ENCODE results near the gene GABRP. TPM values are rescaled to one million over a fixed set of nuclear protein-coding genes. Genes with fewer than 3 reads are reported as not detected.

GABRP gene
- total RNA-seq, 2 donors from 2014 or later = 1.1 to 1.9 TPM

- peak; percentile 83 for DNase-seq
- no peaks in the 10 kb centered on the region for H3K36me3 ChIP-seq (ENCODE audit: control insufficient read depth, insufficient read depth, low read length)
- H3K4me3 Mint-ChIP-seq = peak overlapping the region; percentile 23
- no peaks in the 10 kb centered on the region for H3K9me3 Mint-ChIP-seq
- H3K4me1 ChIP-seq (ENCODE audit: control insufficient read depth, insufficient read depth, low read length) = peaks cover 5% of the 10 kb centered on the region
- H3K27ac ChIP-seq (ENCODE audit: low read depth, low read length) = no peak overlapping the region
- H3K36me3 Mint-ChIP-seq (ENCODE audit: low read depth) = no peaks in the 10 kb centered on the region
- peaks cover 28% of the 10 kb centered on the region for H3K4me1 Mint-ChIP-seq
- peak; percentile 44 for TF ChIP-seq CTCF (conservative IDR thresholded peaks at IDR 0.05)
- peaks cover 83% of the 10 kb centered on the region for H3K27me3 Mint-ChIP-seq (ENCODE audit: insufficient read depth)
- peak overlapping the region; percentile 81 for H3K27ac Mint-ChIP-seq
- 81 to 84% methylated on average over 7 to 12 of the region's 12 CpGs for WGBS, 2 experiments (ENCODE audit: insufficient coverage in 1 of 2, insufficient read length in 1 of 2)
- no peak overlapping the region for H3K9ac ChIP-seq (ENCODE audit: extremely low read depth, low read length, poor library complexity, severe bottlenecking)
- H3K4me3 ChIP-seq (ENCODE audit: low read length) = no peak overlapping the region
- no peaks in the 10 kb centered on the region for H3K9me3 ChIP-seq (ENCODE audit: control insufficient read depth, low read length)
- peaks cover 21% of the 10 kb centered on the region for H3K27me3 ChIP-seq (ENCODE audit: control insufficient read depth, insufficient read depth, low read length, poor library complexity, severe bottlenecking)
Observed at GRCh38 chr5:170773024-170773985, 10.2 kb upstream of the GABRP start.

- H3K4me3 ChIP-seq (ENCODE audit: low read length) = no peak overlapping the region
- Mint-ChIP-seq H3K36me3 (ENCODE audit: low read depth) (no peaks in the 10 kb centered on the region), H3K27ac (no peak overlapping the region), H3K9me3 (no peaks in the 10 kb centered on the region), H3K4me1 (peaks cover 23% of the 10 kb centered on the region), H3K27me3 (ENCODE audit: insufficient read depth) (peaks cover 89% of the 10 kb centered on the region), H3K4me3 (no peak overlapping the region)
- no peak for DNase-seq
- peaks cover 3% of the 10 kb centered on the region for H3K4me1 ChIP-seq (ENCODE audit: control insufficient read depth, insufficient read depth, low read length)
- H3K9ac ChIP-seq (ENCODE audit: extremely low read depth, low read length, poor library complexity, severe bottlenecking) = no peak overlapping the region
- 91 to 93% methylated on average over 5 of the region's 5 CpGs for WGBS, 2 experiments (ENCODE audit: insufficient coverage in 1 of 2, insufficient read length in 1 of 2)
- H3K36me3 ChIP-seq (ENCODE audit: control insufficient read depth, insufficient read depth, low read length) = no peaks in the 10 kb centered on the region
- no peak overlapping the region for H3K27ac ChIP-seq (ENCODE audit: low read depth, low read length)
- peak; percentile 52 for TF ChIP-seq CTCF (conservative IDR thresholded peaks at IDR 0.05)
- H3K9me3 ChIP-seq (ENCODE audit: control insufficient read depth, low read length) = no peaks in the 10 kb centered on the region
- H3K27me3 ChIP-seq (ENCODE audit: control insufficient read depth, insufficient read depth, low read length, poor library complexity, severe bottlenecking) = peaks cover 36% of the 10 kb centered on the region
Observed at GRCh38 chr5:170774831-170775230, 8.7 kb upstream of the GABRP start.

- Mint-ChIP-seq H3K9me3 (no peaks in the 10 kb centered on the region), H3K27me3 (ENCODE audit: insufficient read depth) (peaks cover 90% of the 10 kb centered on the region), H3K4me3 (no peak overlapping the region), H3K27ac (no peak overlapping the region), H3K4me1 (peaks cover 19% of the 10 kb centered on the region), H3K36me3 (ENCODE audit: low read depth) (no peaks in the 10 kb centered on the region)
- 89 to 100% methylated on average over 1 of the region's 1 CpG for WGBS, 2 experiments (ENCODE audit: insufficient coverage in 1 of 2, insufficient read length in 1 of 2)
- no peaks in the 10 kb centered on the region for H3K36me3 ChIP-seq (ENCODE audit: control insufficient read depth, insufficient read depth, low read length)
- H3K27me3 ChIP-seq (ENCODE audit: control insufficient read depth, insufficient read depth, low read length, poor library complexity, severe bottlenecking) = peaks cover 96% of the 10 kb centered on the region
- DNase-seq = no peak
- H3K9ac ChIP-seq (ENCODE audit: extremely low read depth, low read length, poor library complexity, severe bottlenecking) = no peak overlapping the region
- no peak overlapping the region for H3K27ac ChIP-seq (ENCODE audit: low read depth, low read length)
- H3K9me3 ChIP-seq (ENCODE audit: control insufficient read depth, low read length) = no peaks in the 10 kb centered on the region
- H3K4me1 ChIP-seq (ENCODE audit: control insufficient read depth, insufficient read depth, low read length) = peaks cover 3% of the 10 kb centered on the region
- H3K4me3 ChIP-seq (ENCODE audit: low read length) = no peak overlapping the region
- peak; percentile 8 for TF ChIP-seq CTCF (conservative IDR thresholded peaks at IDR 0.05)
Observed at GRCh38 chr5:170781946-170782345, 1.6 kb upstream of the GABRP start.

Data from endodermal cell (in vitro differentiated cells).